ENCODE measurements around the gene ZBTB7B.
A peak's percentile ranks its signal among the peaks of the same experiment; 100 is the strongest.

ZBTB7B gene

DNA sequence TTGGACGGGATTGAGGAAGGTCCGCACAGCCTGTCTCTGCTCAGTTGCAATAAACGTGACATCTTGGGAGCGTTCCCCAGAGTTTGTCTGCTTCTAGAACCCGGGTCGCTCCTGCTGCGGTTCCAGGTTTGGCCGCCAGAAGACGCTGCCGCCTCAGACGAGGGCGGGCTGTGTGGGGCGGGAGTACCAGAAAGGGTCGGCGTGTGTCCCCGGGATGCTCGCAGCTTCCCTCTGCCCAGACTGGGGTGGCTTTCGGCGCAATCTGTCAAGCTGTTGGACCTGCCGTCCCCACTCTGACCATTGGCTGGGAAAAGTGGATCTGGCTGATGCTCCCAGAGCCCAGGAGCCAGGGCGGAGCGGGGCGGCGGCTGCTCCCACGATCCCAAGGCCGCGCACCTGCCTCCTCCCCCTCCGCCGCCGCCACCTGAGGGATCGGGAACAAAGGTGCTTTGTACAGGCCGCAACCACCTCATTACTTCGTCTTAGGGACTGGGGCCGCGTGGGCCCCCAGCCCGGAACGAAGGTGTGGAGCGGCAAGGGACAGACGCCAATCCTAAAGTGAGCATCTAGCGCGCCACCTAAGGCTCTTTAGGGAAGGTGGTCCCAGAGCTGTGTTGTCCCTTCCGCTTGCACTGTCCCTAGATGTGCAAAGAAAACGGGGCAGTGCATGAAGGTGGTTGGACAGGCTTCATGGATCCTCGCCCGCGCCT lies 60.3 kb downstream of the ZBTB7B start:
- DNase-seq, result peak; percentile 40

- DNase-seq, result peak; percentile 77
These were observed 61.0 kb downstream of the ZBTB7B start, which contains the start of gene EFNA4 for GRCh38 chr1:155063550-155064110. TSS of gene EFNA4 (plus strand) at chr1:155063740. CDS start at chr1:155063824, 84 bp downstream.

- no peak for DNase-seq
These were observed 61.7 kb downstream of the ZBTB7B start for GRCh38 chr1:155064111-155064831.

DNA sequence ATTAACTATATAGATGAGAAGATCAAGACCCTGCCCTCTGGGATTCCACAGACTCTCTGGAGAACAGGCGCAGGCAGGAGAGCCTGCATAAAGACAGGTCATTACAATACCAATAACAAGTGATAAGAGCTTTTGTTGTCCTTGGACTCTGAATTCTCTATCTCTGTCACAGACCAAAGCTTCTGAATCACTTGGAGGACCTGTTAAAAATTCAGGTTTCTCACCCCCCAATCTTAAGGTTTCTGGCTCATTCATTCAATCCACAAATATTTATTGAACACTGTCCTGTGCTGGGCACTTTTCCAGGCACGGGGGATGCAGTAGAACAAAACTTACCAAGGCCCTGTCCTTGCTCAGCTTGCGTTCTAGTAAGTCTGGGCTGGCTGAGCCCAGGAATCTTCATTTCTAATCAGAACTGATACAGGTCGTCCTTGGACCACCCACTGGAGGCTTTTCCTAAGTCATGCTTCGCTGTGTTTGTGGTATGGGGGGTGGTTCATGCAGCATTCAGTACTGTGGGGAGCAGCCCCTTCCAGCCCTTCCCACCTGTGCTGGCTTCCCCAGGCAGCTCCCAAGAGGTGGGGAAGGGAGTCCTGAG lies 62.3 kb downstream of the ZBTB7B start:
- no peak for DNase-seq

DNA sequence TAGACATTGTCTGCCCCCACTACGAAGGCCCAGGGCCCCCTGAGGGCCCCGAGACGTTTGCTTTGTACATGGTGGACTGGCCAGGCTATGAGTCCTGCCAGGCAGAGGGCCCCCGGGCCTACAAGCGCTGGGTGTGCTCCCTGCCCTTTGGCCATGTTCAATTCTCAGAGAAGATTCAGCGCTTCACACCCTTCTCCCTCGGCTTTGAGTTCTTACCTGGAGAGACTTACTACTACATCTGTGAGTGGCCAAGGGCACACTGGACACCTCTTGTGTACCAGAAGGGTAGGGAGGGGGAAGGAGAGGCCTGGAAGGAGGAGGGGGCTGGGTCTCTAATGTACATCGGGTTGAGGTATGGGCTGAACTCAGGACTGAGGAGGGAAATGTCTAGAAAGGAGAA lies 64.2 kb downstream of the ZBTB7B start:
- DNase-seq, result no peak

Measured in fibroblast of upper back skin (primary cell).